C4-2B (cell line): ENCODE results near the gene CNTN4.

Source experiments
- CTCF ChIP-seq: fragments of 450-650 bp; conservative IDR thresholded peaks from 2 replicates; pipeline ENCODE4 v1.5.1; 2017; ENCODE audit warnings: mild to moderate bottlenecking
- ZFX ChIP-seq: fragments of 450-650 bp; IDR thresholded peaks from 2 replicates; pipeline ENCODE4 v1.6.1; 2017

GRCh38 chr3:2153053-2153452 lies 54.4 kb downstream of the CNTN4 start:
- TF ChIP-seq CTCF = no peak
- no peak for TF ChIP-seq ZFX
